Adrenal gland (tissue), 5 donors: Measurements from ENCODE around the gene TERB1.

Source experiments
- POLR2A ChIP-seq, 2 donors: fragments of 450-650 bp; IDR thresholded peaks; one replicate each; pipeline ENCODE4 v1.6.1; 2017; ENCODE audit warnings: antibody characterized with exemption in 2 of 2, mild to moderate bottlenecking in 2 of 2, moderate library complexity in 1 of 2
- TF ChIP-seq, protein P1 (sequence below), 6 experiments: fragments of 450-650 bp in 4 of 6; fragments of 200-600 bp in 2 of 6; sonication (generic) in 1 of 6; IDR thresholded peaks; 1 replicate in 5 of 6; 2 replicates in 1 of 6; pipeline versions ENCODE4 v1.5.1 to v1.8.0; 2016 to 2021; ENCODE audit warnings: antibody characterized with exemption in 6 of 6, mild to moderate bottlenecking in 2 of 6, moderate library complexity in 1 of 6
- donor health status: DM: no; HTN: no; CAD: no.

GRCh38 chr16:66801320-66802105 lies at the start of gene TERB1:
- TF ChIP-seq, protein P1, sequence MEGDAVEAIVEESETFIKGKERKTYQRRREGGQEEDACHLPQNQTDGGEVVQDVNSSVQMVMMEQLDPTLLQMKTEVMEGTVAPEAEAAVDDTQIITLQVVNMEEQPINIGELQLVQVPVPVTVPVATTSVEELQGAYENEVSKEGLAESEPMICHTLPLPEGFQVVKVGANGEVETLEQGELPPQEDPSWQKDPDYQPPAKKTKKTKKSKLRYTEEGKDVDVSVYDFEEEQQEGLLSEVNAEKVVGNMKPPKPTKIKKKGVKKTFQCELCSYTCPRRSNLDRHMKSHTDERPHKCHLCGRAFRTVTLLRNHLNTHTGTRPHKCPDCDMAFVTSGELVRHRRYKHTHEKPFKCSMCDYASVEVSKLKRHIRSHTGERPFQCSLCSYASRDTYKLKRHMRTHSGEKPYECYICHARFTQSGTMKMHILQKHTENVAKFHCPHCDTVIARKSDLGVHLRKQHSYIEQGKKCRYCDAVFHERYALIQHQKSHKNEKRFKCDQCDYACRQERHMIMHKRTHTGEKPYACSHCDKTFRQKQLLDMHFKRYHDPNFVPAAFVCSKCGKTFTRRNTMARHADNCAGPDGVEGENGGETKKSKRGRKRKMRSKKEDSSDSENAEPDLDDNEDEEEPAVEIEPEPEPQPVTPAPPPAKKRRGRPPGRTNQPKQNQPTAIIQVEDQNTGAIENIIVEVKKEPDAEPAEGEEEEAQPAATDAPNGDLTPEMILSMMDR (IDR thresholded peaks at IDR 0.05): no peak
- no peak for TF ChIP-seq POLR2A (IDR thresholded peaks at IDR 0.05)
